ENCODE results near the gene PDZD2.
"Not testable (repeated sequence)": the region's sequence is repeated elsewhere in the genome, so short reads cannot be mapped to it uniquely, and the experiment has no call there.

The PDZD2 gene

GRCh38 chr5:31720004-31720403 is 81.1 kb downstream of the PDZD2 start:
- TF ChIP-seq SUZ12 (IDR thresholded peaks at IDR 0.05; ENCODE audit: extremely low read depth, insufficient read depth, insufficient read length) = no peak
- TF ChIP-seq ZNF274 (IDR thresholded peaks at IDR 0.05; ENCODE audit: low read depth, low read length) = no peak
- no peak for TF ChIP-seq YY1 (IDR thresholded peaks at IDR 0.05; ENCODE audit: insufficient read depth, insufficient read length)
- DNase-seq (ENCODE audit: low read depth, low spot score) = no peak
- H3K4me1 ChIP-seq (ENCODE audit: insufficient read depth, insufficient read length) = peaks cover 5% of the 10 kb centered on the region
- H3K9me3 ChIP-seq (ENCODE audit: insufficient read depth, low read length) = no peaks in the 10 kb centered on the region
- no peak overlapping the region for H3K4me3 ChIP-seq (ENCODE audit: insufficient read length, low read depth)
- no peaks in the 10 kb centered on the region for H3K36me3 ChIP-seq (ENCODE audit: insufficient read depth, insufficient read length, low read length)
- H3K27me3 ChIP-seq (ENCODE audit: insufficient read depth, insufficient read length) = no peaks in the 10 kb centered on the region
- no peak overlapping the region for H3K9ac ChIP-seq (ENCODE audit: insufficient read length, low read depth)

GRCh38 chr5:31720811-31721345 is 81.9 kb downstream of the PDZD2 start:
- DNase-seq (ENCODE audit: low read depth, low spot score) = no peak
- no peaks in the 10 kb centered on the region for H3K27me3 ChIP-seq (ENCODE audit: insufficient read depth, insufficient read length)
- H3K4me3 ChIP-seq (ENCODE audit: insufficient read length, low read depth) = no peak overlapping the region
- H3K36me3 ChIP-seq (ENCODE audit: insufficient read depth, insufficient read length, low read length) = no peaks in the 10 kb centered on the region
- no peaks in the 10 kb centered on the region for H3K9me3 ChIP-seq (ENCODE audit: insufficient read depth, low read length)
- TF ChIP-seq YY1 (IDR thresholded peaks at IDR 0.05; ENCODE audit: insufficient read depth, insufficient read length) = no peak
- TF ChIP-seq SUZ12 (IDR thresholded peaks at IDR 0.05; ENCODE audit: extremely low read depth, insufficient read depth, insufficient read length) = no peak
- H3K4me1 ChIP-seq (ENCODE audit: insufficient read depth, insufficient read length) = peaks cover 5% of the 10 kb centered on the region
- H3K9ac ChIP-seq (ENCODE audit: insufficient read length, low read depth) = no peak overlapping the region

GRCh38 chr5:31722111-31722510 is 83.2 kb downstream of the PDZD2 start:
- Histone ChIP-seq H3K4me3 (ENCODE audit: insufficient read length, low read depth) (no peak overlapping the region), H3K36me3 (ENCODE audit: insufficient read depth, insufficient read length, low read length) (no peaks in the 10 kb centered on the region), H3K9ac (ENCODE audit: insufficient read length, low read depth) (no peak overlapping the region), H3K4me1 (ENCODE audit: insufficient read depth, insufficient read length) (peaks cover 5% of the 10 kb centered on the region), H3K27me3 (ENCODE audit: insufficient read depth, insufficient read length) (no peaks in the 10 kb centered on the region), H3K9me3 (ENCODE audit: insufficient read depth, low read length) (no peaks in the 10 kb centered on the region)
- DNase-seq (ENCODE audit: low read depth, low spot score) = no peak
- no peak for TF ChIP-seq ZNF274 (IDR thresholded peaks at IDR 0.05; ENCODE audit: low read depth, low read length)
- no peak for TF ChIP-seq SUZ12 (IDR thresholded peaks at IDR 0.05; ENCODE audit: extremely low read depth, insufficient read depth, insufficient read length)
- no peak for TF ChIP-seq YY1 (IDR thresholded peaks at IDR 0.05; ENCODE audit: insufficient read depth, insufficient read length)

- no peak overlapping the region for H3K4me3 ChIP-seq (ENCODE audit: insufficient read length, low read depth)
- no peaks in the 10 kb centered on the region for H3K9me3 ChIP-seq (ENCODE audit: insufficient read depth, low read length)
- no peaks in the 10 kb centered on the region for H3K36me3 ChIP-seq (ENCODE audit: insufficient read depth, insufficient read length, low read length)
- TF ChIP-seq ZNF274 (IDR thresholded peaks at IDR 0.05; ENCODE audit: low read depth, low read length) = no peak
- H3K4me1 ChIP-seq (ENCODE audit: insufficient read depth, insufficient read length) = no peaks in the 10 kb centered on the region
- H3K27me3 ChIP-seq (ENCODE audit: insufficient read depth, insufficient read length) = no peaks in the 10 kb centered on the region
- H3K9ac ChIP-seq (ENCODE audit: insufficient read length, low read depth) = no peak overlapping the region
- DNase-seq (ENCODE audit: low read depth, low spot score) = no peak
Observed at GRCh38 chr5:31725996-31726395, 87.1 kb downstream of the PDZD2 start.

- no peak overlapping the region for H3K9ac ChIP-seq (ENCODE audit: insufficient read length, low read depth)
- TF ChIP-seq YY1 (IDR thresholded peaks at IDR 0.05; ENCODE audit: insufficient read depth, insufficient read length) (no peak), ZNF274 (IDR thresholded peaks at IDR 0.05; ENCODE audit: low read depth, low read length) (no peak), SUZ12 (IDR thresholded peaks at IDR 0.05; ENCODE audit: extremely low read depth, insufficient read depth, insufficient read length) (no peak)
- H3K27me3 ChIP-seq (ENCODE audit: insufficient read depth, insufficient read length) = no peaks in the 10 kb centered on the region
- no peak for DNase-seq (ENCODE audit: low read depth, low spot score)
- H3K4me3 ChIP-seq (ENCODE audit: insufficient read length, low read depth) = no peak overlapping the region
- H3K36me3 ChIP-seq (ENCODE audit: insufficient read depth, insufficient read length, low read length) = no peaks in the 10 kb centered on the region
- H3K4me1 ChIP-seq (ENCODE audit: insufficient read depth, insufficient read length) = no peaks in the 10 kb centered on the region
- no peaks in the 10 kb centered on the region for H3K9me3 ChIP-seq (ENCODE audit: insufficient read depth, low read length)
Observed at GRCh38 chr5:31726952-31727351, 88.0 kb downstream of the PDZD2 start.

GRCh38 chr5:31728039-31728438 is 89.1 kb downstream of the PDZD2 start:
- no peaks in the 10 kb centered on the region for H3K4me1 ChIP-seq (ENCODE audit: insufficient read depth, insufficient read length)
- TF ChIP-seq ZNF274 (IDR thresholded peaks at IDR 0.05; ENCODE audit: low read depth, low read length) = no peak
- TF ChIP-seq YY1 (IDR thresholded peaks at IDR 0.05; ENCODE audit: insufficient read depth, insufficient read length) = no peak
- no peak for TF ChIP-seq SUZ12 (IDR thresholded peaks at IDR 0.05; ENCODE audit: extremely low read depth, insufficient read depth, insufficient read length)
- no peaks in the 10 kb centered on the region for H3K36me3 ChIP-seq (ENCODE audit: insufficient read depth, insufficient read length, low read length)
- no peaks in the 10 kb centered on the region for H3K9me3 ChIP-seq (ENCODE audit: insufficient read depth, low read length)
- H3K4me3 ChIP-seq (ENCODE audit: insufficient read length, low read depth) = no peak overlapping the region
- no peaks in the 10 kb centered on the region for H3K27me3 ChIP-seq (ENCODE audit: insufficient read depth, insufficient read length)
- H3K9ac ChIP-seq (ENCODE audit: insufficient read length, low read depth) = no peak overlapping the region
- DNase-seq (ENCODE audit: low read depth, low spot score) = no peak

- H3K36me3 ChIP-seq (ENCODE audit: insufficient read depth, insufficient read length, low read length); H3K4me1 ChIP-seq (ENCODE audit: insufficient read depth, insufficient read length); H3K9ac ChIP-seq (ENCODE audit: insufficient read length, low read depth); H3K9me3 ChIP-seq (ENCODE audit: insufficient read depth, low read length); H3K27me3 ChIP-seq (ENCODE audit: insufficient read depth, insufficient read length); H3K4me3 ChIP-seq (ENCODE audit: insufficient read length, low read depth); DNase-seq (ENCODE audit: low read depth, low spot score): not testable (repeated sequence)
Observed at GRCh38 chr5:31728806-31729205, 89.9 kb downstream of the PDZD2 start.

GRCh38 chr5:31730139-31730538 is 91.2 kb downstream of the PDZD2 start:
- Histone ChIP-seq H3K9ac (ENCODE audit: insufficient read length, low read depth) (no peak overlapping the region), H3K4me1 (ENCODE audit: insufficient read depth, insufficient read length) (no peaks in the 10 kb centered on the region), H3K27me3 (ENCODE audit: insufficient read depth, insufficient read length) (no peaks in the 10 kb centered on the region), H3K36me3 (ENCODE audit: insufficient read depth, insufficient read length, low read length) (no peaks in the 10 kb centered on the region), H3K4me3 (ENCODE audit: insufficient read length, low read depth) (no peak overlapping the region), H3K9me3 (ENCODE audit: insufficient read depth, low read length) (no peaks in the 10 kb centered on the region)
- no peak for TF ChIP-seq SUZ12 (IDR thresholded peaks at IDR 0.05; ENCODE audit: extremely low read depth, insufficient read depth, insufficient read length)
- no peak for TF ChIP-seq ZNF274 (IDR thresholded peaks at IDR 0.05; ENCODE audit: low read depth, low read length)
- TF ChIP-seq YY1 (IDR thresholded peaks at IDR 0.05; ENCODE audit: insufficient read depth, insufficient read length) = no peak
- no peak for DNase-seq (ENCODE audit: low read depth, low spot score)

Measured in NT2/D1 (cell line).